Breast epithelium (tissue), 4 donors: ENCODE measurements around the gene KCNH5. TPM values are rescaled to one million over a fixed set of nuclear protein-coding genes. Genes with fewer than 3 reads are reported as not detected.

Source experiments
- DNase-seq, 2 donors: peaks; one replicate each; pipeline ENCODE4 v3.0.0-alpha.2; 2019; ENCODE audit warnings: low spot score in 2 of 2
- H3K27ac ChIP-seq, 2 donors: fragments of 200-600 bp; sonication (generic) in 1 of 2; one replicate each; pipeline ENCODE4 v1.5.1; 2016 to 2019; ENCODE audit warnings: mild to moderate bottlenecking in 1 of 2
- H3K27me3 ChIP-seq, 2 donors: fragments of 200-600 bp; sonication (generic) in 1 of 2; one replicate each; pipeline versions ENCODE4 v1.5.1 to v1.6.0; 2017 to 2019; ENCODE audit warnings: control low read depth in 1 of 2, mild to moderate bottlenecking in 1 of 2
- H3K36me3 ChIP-seq: fragments of 200-600 bp; one replicate; pipeline ENCODE4 v1.5.1; 2019
- H3K4me1 ChIP-seq, 2 donors: fragments of 200-600 bp; sonication (generic); one replicate each; pipeline ENCODE4 v1.5.1; 2016 to 2019; ENCODE audit warnings: control low read depth in 1 of 2
- H3K4me3 ChIP-seq, 3 donors: fragments of 200-600 bp; sonication (generic); 1 replicate in 2 of 3; 2 replicates in 1 of 3; pipeline ENCODE4 v1.5.1; 2016 to 2019; ENCODE audit warnings: mild to moderate bottlenecking in 3 of 3, moderate library complexity in 2 of 3
- H3K9me3 ChIP-seq, 2 donors: fragments of 200-600 bp; sonication (generic) in 1 of 2; one replicate each; pipeline ENCODE4 v1.5.1; 2016 to 2019; ENCODE audit warnings: control low read depth in 1 of 2
- CTCF ChIP-seq, 3 donors: fragments of 450-650 bp; IDR thresholded peaks; one replicate each; pipeline ENCODE4 v1.5.1; 2016 to 2017; ENCODE audit warnings: antibody characterized with exemption in 3 of 3, mild to moderate bottlenecking in 3 of 3, moderate library complexity in 3 of 3
- POLR2A ChIP-seq: fragments of 450-650 bp; IDR thresholded peaks from one replicate; pipeline ENCODE4 v1.6.1; 2016; ENCODE audit warnings: antibody characterized with exemption, mild to moderate bottlenecking, moderate library complexity
- POLR2AphosphoS5 ChIP-seq, 3 donors: sonication (generic); formaldehyde crosslinking; IDR thresholded peaks; one replicate each; pipeline ENCODE4 v1.6.1; 2017; ENCODE audit warnings: antibody characterized with exemption in 3 of 3
- intact Hi-C: fragments of 100-400 bp; cut with DNase I; formaldehyde crosslinking; loops from one replicate; pipeline ENCODE4 v1.15.1; 2023; ENCODE audit warnings: low total_unique reads
- total RNA-seq, 3 donors: library from RNA; depleted of rRNA; stranded (reverse); fragments of >200 nt; gene quantifications; one replicate each; pipeline ENCODE4 v1.1.0, GENCODE V29; 2016

The KCNH5 gene
- total RNA-seq, 3 donors from 2014 or later, result 0.33 to 0.88 TPM; not detected in 1

- intact Hi-C loops, result no loop called here
- Histone ChIP-seq H3K9me3 (no peaks in the 10 kb centered on the region), H3K36me3 (no peaks in the 10 kb centered on the region), H3K4me1 (no peaks in the 10 kb centered on the region), H3K27me3 (no peaks in the 10 kb centered on the region), H3K27ac (no peak overlapping the region), H3K4me3 (no peak overlapping the region)
- TF ChIP-seq POLR2A, result no peak
- TF ChIP-seq CTCF (IDR thresholded peaks at IDR 0.05), result no peak
- no peak for TF ChIP-seq POLR2AphosphoS5 (IDR thresholded peaks at IDR 0.05)
- no peak for DNase-seq
Measured at GRCh38 chr14:62905566-62905965, 139.7 kb downstream of the KCNH5 start.

DNA sequence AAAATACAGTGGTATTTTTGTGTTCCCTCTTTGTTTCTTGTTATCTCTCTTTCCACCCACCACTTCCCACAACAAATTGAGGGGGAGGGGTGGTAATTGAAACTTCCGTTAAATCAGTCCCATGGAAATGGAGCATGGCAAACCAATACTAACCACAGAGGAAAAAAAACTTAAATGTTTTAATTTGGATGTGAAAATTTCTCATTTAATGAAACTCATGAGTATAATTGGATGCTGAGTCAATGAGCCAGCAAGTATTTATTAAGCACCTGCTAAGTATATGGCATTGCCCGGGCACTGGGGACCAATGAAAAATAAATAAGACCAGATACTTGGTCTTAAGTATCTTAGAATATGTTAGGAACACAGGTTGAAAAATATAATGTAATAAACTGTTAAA is 147.5 kb downstream of the KCNH5 start:
- no peaks in the 10 kb centered on the region for H3K9me3 ChIP-seq
- intact Hi-C loops, result no loop called here
- no peaks in the 10 kb centered on the region for H3K27me3 ChIP-seq
- H3K36me3 ChIP-seq, result no peaks in the 10 kb centered on the region
- no peak overlapping the region for H3K27ac ChIP-seq
- DNase-seq, result no peak
- TF ChIP-seq POLR2AphosphoS5 (IDR thresholded peaks at IDR 0.05), result no peak
- no peak for TF ChIP-seq CTCF (IDR thresholded peaks at IDR 0.05)
- TF ChIP-seq POLR2A, result no peak
- no peak overlapping the region for H3K4me3 ChIP-seq
- no peaks in the 10 kb centered on the region for H3K4me1 ChIP-seq

- H3K27me3 ChIP-seq, result no peaks in the 10 kb centered on the region
- no peak for TF ChIP-seq POLR2A
- no peak for TF ChIP-seq CTCF (IDR thresholded peaks at IDR 0.05)
- no peak for TF ChIP-seq POLR2AphosphoS5 (IDR thresholded peaks at IDR 0.05)
- H3K4me1 ChIP-seq, result no peaks in the 10 kb centered on the region
- H3K4me3 ChIP-seq, result no peak overlapping the region
- intact Hi-C loops, result no loop called here
- no peaks in the 10 kb centered on the region for H3K36me3 ChIP-seq
- DNase-seq, result no peak
- no peaks in the 10 kb centered on the region for H3K9me3 ChIP-seq
- no peak overlapping the region for H3K27ac ChIP-seq
Measured at GRCh38 chr14:62896932-62897456, 148.3 kb downstream of the KCNH5 start.

DNA sequence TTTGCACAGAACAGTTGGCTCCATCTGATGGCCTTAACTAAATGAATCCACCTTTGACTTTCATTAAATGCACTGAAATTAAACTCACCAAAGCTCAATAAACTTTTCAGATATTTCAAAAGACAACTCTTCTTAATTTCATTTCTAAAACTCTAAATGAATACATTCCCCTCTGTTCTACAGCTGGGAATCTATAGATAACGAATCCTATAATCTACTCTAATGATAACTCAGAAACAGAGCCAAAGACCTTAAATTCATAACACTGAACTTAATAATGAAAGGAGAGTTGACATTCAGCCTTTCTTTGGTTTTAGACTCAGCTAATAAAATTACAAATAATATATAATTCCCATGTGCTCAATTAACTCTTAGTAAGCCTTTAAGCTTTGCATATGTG is 150.5 kb downstream of the KCNH5 start:
- Histone ChIP-seq H3K27me3 (no peaks in the 10 kb centered on the region), H3K36me3 (no peaks in the 10 kb centered on the region), H3K4me3 (no peak overlapping the region), H3K4me1 (no peaks in the 10 kb centered on the region), H3K9me3 (no peaks in the 10 kb centered on the region), H3K27ac (no peak overlapping the region)
- DNase-seq, result no peak
- intact Hi-C loops, result no loop called here
- TF ChIP-seq POLR2AphosphoS5 (IDR thresholded peaks at IDR 0.05), result no peak

DNA sequence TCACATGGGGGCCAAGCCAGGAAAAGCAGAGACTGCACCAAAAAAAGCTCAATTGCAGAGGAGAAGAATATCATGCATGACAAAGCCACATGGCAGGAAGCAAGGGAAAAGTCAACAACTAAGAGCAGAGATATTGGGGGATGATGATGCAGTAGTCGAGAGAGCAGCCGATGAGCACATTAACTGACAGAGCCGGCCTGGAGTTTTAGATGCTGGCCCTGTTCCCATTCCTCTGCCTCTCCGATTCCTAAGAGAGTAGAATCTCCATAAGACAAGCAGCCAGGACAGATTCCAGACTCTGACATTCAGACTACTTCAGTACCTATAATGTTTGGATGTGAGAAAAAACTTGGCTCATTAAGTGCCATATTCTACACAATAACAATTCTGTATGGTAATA is 155.9 kb downstream of the KCNH5 start:
- TF ChIP-seq CTCF (IDR thresholded peaks at IDR 0.05), result no peak
- Histone ChIP-seq H3K4me3 (no peak overlapping the region), H3K4me1 (no peaks in the 10 kb centered on the region), H3K27ac (no peak overlapping the region), H3K36me3 (no peaks in the 10 kb centered on the region), H3K9me3 (no peaks in the 10 kb centered on the region), H3K27me3 (no peaks in the 10 kb centered on the region)
- intact Hi-C loops, result no loop called here
- DNase-seq, result no peak

- Histone ChIP-seq H3K4me1 (no peaks in the 10 kb centered on the region), H3K9me3 (no peaks in the 10 kb centered on the region), H3K36me3 (no peaks in the 10 kb centered on the region), H3K27me3 (no peaks in the 10 kb centered on the region), H3K27ac (no peak overlapping the region), H3K4me3 (no peak overlapping the region)
- DNase-seq, result no peak
- no peak for TF ChIP-seq POLR2AphosphoS5 (IDR thresholded peaks at IDR 0.05)
- no peak for TF ChIP-seq CTCF (IDR thresholded peaks at IDR 0.05)
- no peak for TF ChIP-seq POLR2A
- intact Hi-C loops, result no loop called here
Measured at GRCh38 chr14:62886461-62886860, 158.8 kb downstream of the KCNH5 start.
